Calu3 (cell line): Measurements from ENCODE around the gene CPEB2. TPM values are rescaled to one million over a fixed set of nuclear protein-coding genes. Genes with fewer than 3 reads are reported as not detected.

ENCODE experiments used
- Bru-seq: library from RNA; stranded (reverse); fragments of 400-500 nt; gene quantifications from one replicate; lab custom pipeline; 2021; lab: Mats Ljungman, UMichigan
- BruChase-seq, 2 experiments: library from RNA; stranded (reverse); fragments of 400-500 nt; gene quantifications; one replicate each; lab custom pipeline; 2021; lab: Mats Ljungman, UMichigan
- BruUV-seq: library from RNA; stranded (reverse); fragments of 400-500 nt; replicated peaks from 2 replicates; lab custom pipeline; 2021; lab: Mats Ljungman, UMichigan
- CTCF ChIA-PET: fragments of 300-600 bp; sonication (Branson Sonifier 250); formaldehyde crosslinking; loops from one replicate; lab custom pipeline; 2022; ENCODE audit warnings: antibody characterized with exemption; lab: Charles Lee
- DNase-seq: peaks from one replicate; pipeline ENCODE4 v3.0.0; 2022
- H3K27ac Mint-ChIP-seq: one replicate; pipeline ENCODE4 v1.8.0; 2022; ENCODE audit warnings: mixed read lengths; ENCODE audit not compliant: unreplicated experiment
- H3K27me3 Mint-ChIP-seq: one replicate; pipeline ENCODE4 v1.8.0; 2022; ENCODE audit warnings: mixed read lengths; ENCODE audit not compliant: unreplicated experiment
- H3K36me3 Mint-ChIP-seq: one replicate; pipeline ENCODE4 v1.8.0; 2022; ENCODE audit warnings: mild to moderate bottlenecking, moderate library complexity, mixed read lengths; ENCODE audit not compliant: insufficient read depth, unreplicated experiment
- H3K4me1 Mint-ChIP-seq: one replicate; pipeline ENCODE4 v1.8.0; 2022; ENCODE audit warnings: mild to moderate bottlenecking, low read depth, mixed read lengths; ENCODE audit not compliant: unreplicated experiment
- H3K4me3 Mint-ChIP-seq: one replicate; pipeline ENCODE4 v1.8.0; 2022; ENCODE audit warnings: mild to moderate bottlenecking, low read depth, moderate library complexity, mixed read lengths; ENCODE audit not compliant: unreplicated experiment
- H3K9me3 Mint-ChIP-seq: one replicate; pipeline ENCODE4 v1.8.0; 2022; ENCODE audit warnings: low read depth, mixed read lengths; ENCODE audit not compliant: unreplicated experiment
- CTCF ChIP-seq: fragments of 200-600 bp; IDR thresholded peaks from one replicate; pipeline ENCODE4 v1.8.0; 2022; ENCODE audit warnings: antibody characterized with exemption; ENCODE audit not compliant: unreplicated experiment
- intact Hi-C: fragments of 100-400 bp; cut with micrococcal nuclease; formaldehyde crosslinking; loops from one replicate; pipeline ENCODE4 v1.10.0; 2022; ENCODE audit not compliant: unreplicated experiment
- long read RNA-seq: library from polyadenylated mRNA; stranded (forward); transcript quantifications from one replicate; pipeline ENCODE4 v2.0.0, GENCODE V29; 2022
- total RNA-seq: library from RNA; stranded (reverse); gene quantifications from 2 replicates; pipeline ENCODE4 v1.2.3, GENCODE V29; 2022

Gene CPEB2
- total RNA-seq (6.6 and 7.3 TPM in 2 replicates), Bru-seq, nascent RNA (percentile 65 among the genes with signal in this experiment), BruChase-seq, experiment 1, labeled RNA remaining after a 6-hour chase (percentile 43 among the genes with signal in this experiment), BruChase-seq, experiment 2, labeled RNA remaining after a 2-hour chase (percentile 55 among the genes with signal in this experiment)
- long read RNA-seq, full-length matches to known transcripts, result 1 of 3 reads
- long read RNA-seq, partial matches to known transcripts, result 1 of 3 reads
- long read RNA-seq, other reads (novel, unspliced or antisense), result 1 of 3 reads

GRCh38 chr4:15001869-15002658, at the start of gene CPEB2:
CPEB2 (plus strand) TSS chr4:15002481; CDS start chr4:15002674, 193 bp downstream.
- H3K27me3 Mint-ChIP-seq, result no peaks in the 10 kb centered on the region
- no peaks in the 10 kb centered on the region for H3K9me3 Mint-ChIP-seq
- peak; percentile 91 for DNase-seq
- H3K4me3 Mint-ChIP-seq, result peak within 1 kb of the TSS; percentile 76
- intact Hi-C loops, result loop anchor here (2.0 to 10.0 kb wide), 3 partner anchors 87 to 1347 kb away; no protein-coding TSS in a partner anchor
- peak within 1 kb of the TSS; percentile 47 for H3K27ac Mint-ChIP-seq
- H3K4me1 Mint-ChIP-seq, result no peaks in the 10 kb centered on the region
- no TSS peak for BruUV-seq
- TF ChIP-seq CTCF, result no peak
- CTCF ChIA-PET, result interaction anchor here (0.6 to 1.3 kb wide), 3 partner anchors 12 to 1036 kb away, joined by 3 read pairs; no protein-coding TSS in a partner anchor
- H3K36me3 Mint-ChIP-seq, result peaks cover 46% of the 10 kb centered on the region

GRCh38 chr4:14958436-14958835, 43.8 kb upstream of the CPEB2 start:
- intact Hi-C loops, result no loop called here
- Mint-ChIP-seq H3K27me3 (no peaks in the 10 kb centered on the region), H3K4me3 (no peak overlapping the region), H3K27ac (peak overlapping the region; percentile 0), H3K4me1 (peaks cover 16% of the 10 kb centered on the region), H3K9me3 (peaks cover 5% of the 10 kb centered on the region), H3K36me3 (no peaks in the 10 kb centered on the region)
- BruUV-seq, result no TSS peak
- CTCF ChIA-PET, result no interaction called here
- DNase-seq, result no peak
- no peak for TF ChIP-seq CTCF

GRCh38 chr4:14961292-14961691, 41.0 kb upstream of the CPEB2 start:
- no peak for TF ChIP-seq CTCF
- BruUV-seq, result no TSS peak
- H3K4me3 Mint-ChIP-seq, result no peak overlapping the region

GRCh38 chr4:14965071-14965470, 37.2 kb upstream of the CPEB2 start:
- Mint-ChIP-seq H3K9me3 (peaks cover 5% of the 10 kb centered on the region), H3K4me3 (no peak overlapping the region), H3K4me1 (no peaks in the 10 kb centered on the region), H3K27me3 (no peaks in the 10 kb centered on the region), H3K27ac (no peak overlapping the region), H3K36me3 (no peaks in the 10 kb centered on the region)
- no peak for TF ChIP-seq CTCF
- no peak for DNase-seq
- no TSS peak for BruUV-seq
- intact Hi-C loops, result no loop called here
- CTCF ChIA-PET, result no interaction called here

More at GRCh38 chr4:14961292-14961691, 41.0 kb upstream of the CPEB2 start:
- Mint-ChIP-seq H3K27ac (no peak overlapping the region), H3K36me3 (no peaks in the 10 kb centered on the region), H3K27me3 (no peaks in the 10 kb centered on the region), H3K4me1 (peaks cover 16% of the 10 kb centered on the region), H3K9me3 (peaks cover 5% of the 10 kb centered on the region)
- intact Hi-C loops, result no loop called here
- DNase-seq, result no peak
- CTCF ChIA-PET, result no interaction called here
